ENCODE results near the gene ITFG1. TPM values are rescaled to one million over a fixed set of nuclear protein-coding genes. Genes with fewer than 3 reads are reported as not detected.

ITFG1 gene
- total and polyA plus RNA-seq, 2 of the 8 experiments (the other 6 are each of a cell fraction or from before 2014, with no cell fraction given): 13.8 to 22.2 TPM

- no peaks in the 10 kb centered on the region for H4K20me1 ChIP-seq (replicated peaks in 1 of 2; ENCODE audit: control insufficient read depth in 1 of 2, insufficient read depth in 2 of 2, low read length in 2 of 2)
- no peak overlapping the region for H3K18ac ChIP-seq (ENCODE audit: extremely low read depth, low read length)
- H3K36me3 ChIP-seq (ENCODE audit: control insufficient read depth in 2 of 4, insufficient read depth in 4 of 4, low read length in 3 of 4): no peaks in the 10 kb centered on the region
- peaks cover 0 to 2% (median 0%) of the 10 kb centered on the region in 4 experiments; a peak in 3 of 7 replicates for H3K27me3 ChIP-seq (replicated peaks in 1 of 4; ENCODE audit: control insufficient read depth in 3 of 4, extremely low read depth in 1 of 4, insufficient read depth in 3 of 4, low read length in 3 of 4)
- H2AFZ ChIP-seq (ENCODE audit: low read length): no peak overlapping the region
- no peaks in the 10 kb centered on the region for H3K9me3 ChIP-seq (ENCODE audit: insufficient read depth in 2 of 2, low read depth in 1 of 2, low read length in 1 of 2)
- H2AK5ac ChIP-seq (ENCODE audit: low read depth, low read length): no peak overlapping the region
- H2BK5ac ChIP-seq (ENCODE audit: low read depth, low read length): no peak overlapping the region
- H3K79me1 ChIP-seq (ENCODE audit: low read depth, low read length): no peaks in the 10 kb centered on the region
- ChIA-PET POLR2A (ENCODE audit: partially characterized antibody) (no interaction called here), CTCF (ENCODE audit: partially characterized antibody) (no interaction called here)
- H3K4me1 ChIP-seq (replicated peaks in 1 of 4; ENCODE audit: control insufficient read depth in 3 of 4, insufficient read depth in 4 of 4, low read length in 3 of 4): peaks cover 3 to 15% (median 11%) of the 10 kb centered on the region in 4 experiments; a peak in 6 of 7 replicates
- H4K5ac ChIP-seq (ENCODE audit: insufficient read length, low read depth, low read length): no peak overlapping the region
- no peak overlapping the region for H3K14ac ChIP-seq (ENCODE audit: insufficient read length)
- H3K56ac ChIP-seq (replicated peaks; ENCODE audit: insufficient read length, low read depth, low read length): no peak overlapping the region
- H3K79me2 ChIP-seq (ENCODE audit: control insufficient read depth in 1 of 2, insufficient read depth in 2 of 2, low read length in 2 of 2): no peaks in the 10 kb centered on the region
- H3K4me2 ChIP-seq (ENCODE audit: insufficient read depth in 1 of 2, low read depth in 2 of 2, low read length in 2 of 2): no peak overlapping the region
- H2BK120ac ChIP-seq (replicated peaks; ENCODE audit: low read depth, low read length): no peak overlapping the region
- no peak overlapping the region for H3K4me3 ChIP-seq (ENCODE audit: extremely low read depth in 1 of 4, insufficient read depth in 2 of 4, low read depth in 3 of 4, low read length in 4 of 4)
- no peaks in the 10 kb centered on the region for H3K23me2 ChIP-seq (ENCODE audit: low read depth, low read length)
- WGBS, 2 experiments (ENCODE audit: extremely low coverage in 1 of 2, insufficient coverage in 1 of 2, insufficient read length in 1 of 2, insufficient replicate concordance in 2 of 2, low coverage in 1 of 2, low lambda C conversion rate in 2 of 2, missing lambda C conversion rate in 1 of 2): 95% methylated on average over 2 of the region's 5 CpGs; no CpG with 5 or more reads in 1 of the 2 experiments
- H2BK15ac ChIP-seq (ENCODE audit: low read length): no peak overlapping the region
- no peak overlapping the region for H4K91ac ChIP-seq (replicated peaks; ENCODE audit: insufficient read length, low read length)
- no peak overlapping the region for H3K4ac ChIP-seq (replicated peaks; ENCODE audit: insufficient read length, low read depth, low read length)
- H3K27ac ChIP-seq (ENCODE audit: low read depth, low read length): no peak overlapping the region
- no peak overlapping the region for H2BK12ac ChIP-seq (ENCODE audit: low read depth, low read length)
- no peak overlapping the region for H4K8ac ChIP-seq (ENCODE audit: extremely low read depth, insufficient read depth, low read length)
- DNase-seq (ENCODE audit: low read depth in 1 of 2, low spot score in 2 of 2): no peak
- no peak overlapping the region for H3K9ac ChIP-seq (replicated peaks in 1 of 4; ENCODE audit: extremely low read depth in 1 of 4, low read depth in 3 of 4, low read length in 3 of 4)
- H3K23ac ChIP-seq (ENCODE audit: insufficient read length): no peak overlapping the region
- FAIRE-seq: no peak
- no peak overlapping the region for H2BK20ac ChIP-seq (ENCODE audit: low read length)
- TF ChIP-seq MAX (IDR thresholded peaks at IDR 0.05) (no peak), SIN3A (conservative IDR thresholded peaks at IDR 0.05 in 1 of 2, IDR thresholded peaks at IDR 0.05 in 1 of 2; ENCODE audit: low read depth in 1 of 2, low read length in 2 of 2) (no peak), KDM1A (IDR thresholded peaks at IDR 0.05; ENCODE audit: borderline replicate concordance, low read length) (no peak), CEBPB (IDR thresholded peaks at IDR 0.05; ENCODE audit: low read depth, low read length) (no peak), KDM5A (IDR thresholded peaks at IDR 0.05; ENCODE audit: low read length) (no peak), ATF2 (IDR thresholded peaks at IDR 0.05; ENCODE audit: low read length) (no peak), RNF2 (IDR thresholded peaks at IDR 0.05; ENCODE audit: borderline replicate concordance, low read depth, low read length, missing control alignments, poor library complexity, severe bottlenecking) (no peak)
These were observed 89.4 kb downstream of the ITFG1 start for GRCh38 chr16:47371271-47372014.

All from H1 (cell line).